Psoas muscle (tissue), 8 donors: ENCODE measurements around the gene IL10RB. TPM values are rescaled to one million over a fixed set of nuclear protein-coding genes. Genes with fewer than 3 reads are reported as not detected.

Experiments
- ATAC-seq, 4 donors: fragments of 200-7000 bp; cut with Tn5 transposase; one replicate each; pipeline ENCODE4 v1.9.1; 2020; ENCODE audit warnings: moderate library complexity in 3 of 4, mild to moderate bottlenecking in 2 of 4
- DNase-seq, 2 donors: peaks; one replicate each; pipeline ENCODE4 v3.0.0-alpha.2; 2020
- H3K27ac ChIP-seq: fragments of 200-600 bp; one replicate; pipeline ENCODE4 v1.8.0; 2022
- H3K27me3 ChIP-seq, 3 donors: fragments of 200-600 bp in 1 of 3; one replicate each; pipeline versions ENCODE4 v1.6.1 to v1.8.0; 2013 to 2022; ENCODE audit warnings: low read length in 2 of 3, mild to moderate bottlenecking in 2 of 3, moderate library complexity in 1 of 3; ENCODE audit not compliant: insufficient read depth in 3 of 3
- H3K36me3 ChIP-seq, 2 donors: fragments of 200-600 bp in 1 of 2; one replicate each; pipeline versions ENCODE4 v1.6.1 to v1.8.0; 2013 to 2022; ENCODE audit warnings: low read depth in 1 of 2, mild to moderate bottlenecking in 1 of 2, moderate library complexity in 1 of 2; ENCODE audit not compliant: insufficient read depth in 1 of 2
- H3K4me1 ChIP-seq: fragments of 200-600 bp; one replicate; pipeline ENCODE4 v1.8.0; 2022
- H3K4me3 ChIP-seq: fragments of 200-600 bp; one replicate; pipeline ENCODE4 v1.8.0; 2022; ENCODE audit warnings: mild to moderate bottlenecking
- H3K9me3 ChIP-seq: fragments of 200-600 bp; one replicate; pipeline ENCODE4 v1.8.0; 2022
- WGBS, 3 donors: extraction: QIAGEN DNeasy Blood & Tissue Kit; methylation state at CpG; one replicate each; pipeline versions ENCODE4 v1.1.6 to v1.1.7; 2013; 5-methylcytosine and 5-hydroxymethylcytosine counted together
- intact Hi-C, 2 donors: fragments of 100-400 bp; cut with DNase I; formaldehyde crosslinking; loops; one replicate each; pipeline versions ENCODE4 v1.11.0 to v1.14.2; 2022
- polyA plus RNA-seq, 3 donors: library from polyadenylated mRNA; stranded (reverse); fragments of 200-250 nt; gene quantifications; one replicate each; pipeline ENCODE4 v1.2.3, GENCODE V29; 2013
- total RNA-seq, 4 donors: library from RNA; stranded (reverse); fragmentation: NEBNext Ultra II Directional in 2 of 4; extraction: Animal tissue kit (Norgen Biotek cat#: 25700) in 2 of 4; gene quantifications; one replicate each; pipeline versions ENCODE4 v1.2.1 to v1.2.4, GENCODE V29; 2021 to 2023
- TF ChIP-seq, protein P1 (sequence below): fragments of 200-600 bp; IDR thresholded peaks from one replicate; pipeline ENCODE4 v1.8.0; 2022; ENCODE audit warnings: antibody characterized with exemption
- donor health status: healthy with polysubstance abuse.
- donor health status: DM: no; HTN: no; CAD: no; lungs with moderate emphysema.
- donor health status: Bipolar disorder and iron deficiency.
- donor health status: healthy.
- donor health status: DM: yes; HTN: yes; CAD: no.
- donor health status: DM: no; HTN: no; CAD: no.
- donor health status: DM: no; HTN: no; CAD: no.
- donor health status: DM: yes; HTN: yes; CAD: no.

IL10RB gene
- total and polyA plus RNA-seq, 7 donors: 4.4 to 9.3 (median 7.2) TPM

DNA sequence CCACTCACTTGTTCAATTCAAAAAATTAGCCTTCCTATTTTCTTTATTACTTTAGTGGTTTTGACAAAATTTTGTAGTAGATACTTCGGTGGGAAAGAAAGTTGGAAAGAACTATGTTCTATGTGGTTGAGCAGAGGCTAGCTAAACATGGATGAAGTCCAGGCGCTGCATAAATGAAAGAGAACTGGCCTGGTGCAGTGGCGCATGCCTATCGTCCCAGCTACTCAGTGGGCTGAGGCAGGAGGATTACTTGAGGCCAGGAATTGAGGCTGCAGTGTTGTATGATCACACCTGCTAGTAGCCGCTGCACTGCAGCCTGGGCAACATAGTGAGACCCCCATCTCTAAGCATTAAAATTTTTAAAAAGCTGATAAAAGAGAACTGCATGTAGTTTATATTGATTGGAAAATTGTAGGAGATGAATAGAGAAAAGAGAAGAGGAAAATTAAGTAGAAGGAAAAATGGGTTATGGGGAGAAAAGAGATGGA, 79.6 kb downstream of the IL10RB start:
- TF ChIP-seq, protein P1, sequence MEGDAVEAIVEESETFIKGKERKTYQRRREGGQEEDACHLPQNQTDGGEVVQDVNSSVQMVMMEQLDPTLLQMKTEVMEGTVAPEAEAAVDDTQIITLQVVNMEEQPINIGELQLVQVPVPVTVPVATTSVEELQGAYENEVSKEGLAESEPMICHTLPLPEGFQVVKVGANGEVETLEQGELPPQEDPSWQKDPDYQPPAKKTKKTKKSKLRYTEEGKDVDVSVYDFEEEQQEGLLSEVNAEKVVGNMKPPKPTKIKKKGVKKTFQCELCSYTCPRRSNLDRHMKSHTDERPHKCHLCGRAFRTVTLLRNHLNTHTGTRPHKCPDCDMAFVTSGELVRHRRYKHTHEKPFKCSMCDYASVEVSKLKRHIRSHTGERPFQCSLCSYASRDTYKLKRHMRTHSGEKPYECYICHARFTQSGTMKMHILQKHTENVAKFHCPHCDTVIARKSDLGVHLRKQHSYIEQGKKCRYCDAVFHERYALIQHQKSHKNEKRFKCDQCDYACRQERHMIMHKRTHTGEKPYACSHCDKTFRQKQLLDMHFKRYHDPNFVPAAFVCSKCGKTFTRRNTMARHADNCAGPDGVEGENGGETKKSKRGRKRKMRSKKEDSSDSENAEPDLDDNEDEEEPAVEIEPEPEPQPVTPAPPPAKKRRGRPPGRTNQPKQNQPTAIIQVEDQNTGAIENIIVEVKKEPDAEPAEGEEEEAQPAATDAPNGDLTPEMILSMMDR: no peak
- Histone ChIP-seq H3K9me3 (no peaks in the 10 kb centered on the region), H3K27ac (no peak overlapping the region), H3K4me1 (no peaks in the 10 kb centered on the region), H3K27me3 (no peaks in the 10 kb centered on the region), H3K36me3 (peaks cover 2 to 92% of the 10 kb centered on the region in 2 donors), H3K4me3 (no peak overlapping the region)
- no peak for ATAC-seq
- intact Hi-C loops: no loop called here
- 92 to 96% (median 93%) methylated on average over 5 of the region's 5 CpGs for WGBS, 3 donors
- no peak for DNase-seq

Other genes with a start within 250 kb of the IL10RB start
- under 1 TPM in 3 of 4 donors, not detected in 1; 0.08 to 0.22 (median 0.21) TPM for gene OLIG2, start 240.4 kb upstream of the IL10RB start, total RNA-seq
- gene OLIG2, start 240.4 kb upstream of the IL10RB start, polyA plus RNA-seq: under 1 TPM in 1 of 3 donors, not detected in 2; 0.03 TPM
- 1 to 10 TPM in 1 of 4 donors, under 1 TPM in 2, not detected in 1; 0.10 to 3.4 (median 0.44) TPM for gene OLIG1, start 196.2 kb upstream of the IL10RB start, total RNA-seq
- under 1 TPM; 0.07 to 0.74 (median 0.23) TPM for gene OLIG1, start 196.2 kb upstream of the IL10RB start, polyA plus RNA-seq
- gene IFNAR2, start 36.4 kb upstream of the IL10RB start, total RNA-seq: 10 to 100 TPM in 1 of 4 donors, 1 to 10 TPM in 3; 3.3 to 10.0 (median 6.2) TPM
- 1 to 10 TPM; 3.5 to 4.2 (median 3.8) TPM for gene IFNAR2, start 36.4 kb upstream of the IL10RB start, polyA plus RNA-seq
- gene IFNAR1, start 58.6 kb downstream of the IL10RB start, total RNA-seq: 10 to 100 TPM; 16.1 to 20.8 (median 18.2) TPM
- 10 to 100 TPM; 10.4 to 31.6 (median 10.9) TPM for gene IFNAR1, start 58.6 kb downstream of the IL10RB start, polyA plus RNA-seq
- gene IFNGR2, start 137.0 kb downstream of the IL10RB start, total RNA-seq: 10 to 100 TPM; 16.0 to 42.9 (median 31.3) TPM
- gene IFNGR2, start 137.0 kb downstream of the IL10RB start, polyA plus RNA-seq: 10 to 100 TPM; 11.7 to 24.7 (median 22.2) TPM
- gene TMEM50B, start 213.6 kb downstream of the IL10RB start, total RNA-seq: 10 to 100 TPM; 16.8 to 30.0 (median 20.7) TPM
- gene TMEM50B, start 213.6 kb downstream of the IL10RB start, polyA plus RNA-seq: 10 to 100 TPM; 16.0 to 42.6 (median 23.6) TPM
- 1 to 10 TPM; 3.0 to 4.5 (median 3.3) TPM for gene DNAJC28, start 225.3 kb downstream of the IL10RB start, total RNA-seq
- 1 to 10 TPM; 2.9 to 7.6 (median 2.9) TPM for gene DNAJC28, start 225.3 kb downstream of the IL10RB start, polyA plus RNA-seq